Measurements from ENCODE around the gene MEIOB. TPM values are rescaled to one million over a fixed set of nuclear protein-coding genes. Genes with fewer than 3 reads are reported as not detected.

MEIOB gene
- total RNA-seq, 1 experiment from 2014 or later: 1.3 TPM

GRCh38 chr16:1792836-1793577 lies 79.0 kb downstream of the MEIOB start:
- Histone ChIP-seq H3K23me2 (ENCODE audit: insufficient read length, low read depth, low read length, poor library complexity, severe bottlenecking) (no peaks in the 10 kb centered on the region), H3K27me3 (ENCODE audit: insufficient read depth, low read length) (no peaks in the 10 kb centered on the region), H3K4me2 (ENCODE audit: insufficient read depth, insufficient read length, low read length) (no peak overlapping the region), H2AK5ac (ENCODE audit: insufficient read length, low read length) (no peak overlapping the region), H3T11ph (ENCODE audit: low read length) (no peak overlapping the region), H3K9me3 (ENCODE audit: control insufficient read depth, low read depth, low read length) (no peaks in the 10 kb centered on the region), H4K20me1 (ENCODE audit: control insufficient read depth, insufficient read depth, insufficient read length) (no peaks in the 10 kb centered on the region), H3K18ac (ENCODE audit: insufficient read length, low read depth, low read length) (no peak overlapping the region), H3K4me1 (ENCODE audit: insufficient read depth, low read length) (no peaks in the 10 kb centered on the region), H3K79me2 (ENCODE audit: insufficient read depth, low read length) (no peaks in the 10 kb centered on the region), H3K27ac (ENCODE audit: insufficient read length, low read depth, low read length) (no peak overlapping the region), H2AFZ (ENCODE audit: low read length) (no peak overlapping the region), H2BK120ac (ENCODE audit: low read depth, low read length, poor library complexity, severe bottlenecking) (no peak overlapping the region), H3K56ac (ENCODE audit: insufficient read length, low read depth, low read length) (no peak overlapping the region), H4K5ac (ENCODE audit: insufficient read length, low read depth, low read length) (no peak overlapping the region), H2BK15ac (ENCODE audit: low read depth, low read length) (no peak overlapping the region), H3K14ac (ENCODE audit: insufficient read depth, low read length) (no peak overlapping the region), H3K79me1 (ENCODE audit: insufficient read depth, low read depth, low read length, poor library complexity, severe bottlenecking) (no peaks in the 10 kb centered on the region), H2BK5ac (ENCODE audit: insufficient read length, low read length) (no peak overlapping the region), H4K8ac (replicated peaks; ENCODE audit: insufficient read length, low read depth, low read length) (no peak overlapping the region), H3K4ac (ENCODE audit: low read depth, low read length) (no peak overlapping the region), H4K91ac (ENCODE audit: insufficient read length, low read depth, low read length) (no peak overlapping the region), H2BK12ac (ENCODE audit: insufficient read length, low read depth, low read length) (no peak overlapping the region), H3K9ac (ENCODE audit: extremely low read depth, insufficient read length, low read length) (no peak overlapping the region), H3K23ac (ENCODE audit: insufficient read length, low read depth, low read length) (no peak overlapping the region), H2BK20ac (ENCODE audit: low read depth, low read length, poor library complexity, severe bottlenecking) (no peak overlapping the region)
- Mint-ChIP-seq H3K36me3 (ENCODE audit: insufficient read depth in 1 of 3, low read depth in 3 of 3) (peaks cover 10 to 15% (median 14%) of the 10 kb centered on the region in 3 experiments), H3K27ac (no peak overlapping the region), H3K9me3 (peaks cover 13 to 15% of the 10 kb centered on the region in 2 experiments), H3K27me3 (ENCODE audit: low read depth) (no peaks in the 10 kb centered on the region), H3K4me3 (no peak overlapping the region), H3K4me1 (no peaks in the 10 kb centered on the region)
- TF ChIP-seq CTCF (conservative IDR thresholded peaks at IDR 0.05): no peak
- no peak for DNase-seq
- no CpG with 5 or more reads among the region's 33 CpGs for WGBS (ENCODE audit: extremely low coverage, insufficient read length, low lambda C conversion rate)

Data from H9 (cell line).